Endothelial cell of umbilical vein (primary cell): ENCODE data around the gene CCDC27. TPM values are rescaled to one million over a fixed set of nuclear protein-coding genes. Genes with fewer than 3 reads are reported as not detected.

Experiments
- BruUV-seq: library from RNA; stranded (reverse); fragments of 400-500 nt; replicated peaks from 2 replicates; lab custom pipeline; 2021; lab: Mats Ljungman, UMichigan
- CTCF ChIA-PET: fragments of 300-600, 350-600 bp; sonication (Branson Sonifier 250); formaldehyde crosslinking; loops from one replicate; lab custom pipeline; 2021; ENCODE audit warnings: antibody characterized with exemption, inconsistent platforms; lab: Charles Lee
- POLR2A ChIA-PET: fragments of 300-600, 350-600 bp; sonication (Branson Sonifier 250); formaldehyde crosslinking; loops from one replicate; lab custom pipeline; 2021; ENCODE audit warnings: antibody characterized with exemption, inconsistent platforms; lab: Charles Lee
- DNase-seq: peaks from one replicate; pipeline ENCODE4 v3.0.0-alpha.2; 2011; ENCODE audit warnings: low read depth, low spot score
- FAIRE-seq: peaks from 2 replicates; lab custom pipeline; 2011; peaks lifted over from hg19 to GRCh38; lab: Jason Lieb, UNC
- H2AFZ ChIP-seq: 2 replicates; pipeline ENCODE4 v1.6.0; 2012; ENCODE audit warnings: low read depth, low read length, control low read depth, inconsistent platforms
- H3K27ac ChIP-seq: 2 replicates; pipeline ENCODE4 v1.5.1; 2011; ENCODE audit warnings: low read depth, mild to moderate bottlenecking, control low read depth, low read length, moderate library complexity; ENCODE audit not compliant: insufficient read depth
- H3K27me3 ChIP-seq, 2 experiments: 2 replicates each; pipeline versions ENCODE4 v1.6.0 to v1.6.1; 2011; ENCODE audit warnings: low read length in 2 of 2, mixed read lengths in 1 of 2; ENCODE audit not compliant: control insufficient read depth in 2 of 2, insufficient read depth in 2 of 2
- H3K36me3 ChIP-seq, 2 experiments: 2 replicates in 1 of 2; 3 replicates in 1 of 2; pipeline ENCODE4 v1.5.1; 2011; ENCODE audit warnings: low read length in 2 of 2, mild to moderate bottlenecking in 1 of 2, moderate library complexity in 1 of 2; ENCODE audit not compliant: control insufficient read depth in 2 of 2, insufficient read depth in 2 of 2; ENCODE audit errors: extremely low read depth in 1 of 2
- H3K4me1 ChIP-seq: 3 replicates; pipeline ENCODE4 v1.5.1; 2011; ENCODE audit warnings: mild to moderate bottlenecking, low read length; ENCODE audit not compliant: control insufficient read depth, insufficient read depth; ENCODE audit errors: extremely low read depth
- H3K4me2 ChIP-seq: 2 replicates; pipeline ENCODE4 v1.6.1; 2011; ENCODE audit warnings: low read length, control low read depth, mixed read lengths; ENCODE audit not compliant: insufficient read depth
- H3K4me3 ChIP-seq, 3 experiments: fragments of 200-600 bp in 1 of 3; sonication (generic), shearing (Covaris generic) in 1 of 3; replicated peaks in 1 of 3; 2 replicates each; pipeline ENCODE4 v1.5.1; 2011 to 2016; ENCODE audit warnings: control low read depth in 3 of 3, low read length in 3 of 3, mild to moderate bottlenecking in 2 of 3, inconsistent platforms in 1 of 3, low read depth in 1 of 3, moderate library complexity in 1 of 3; ENCODE audit not compliant: insufficient read depth in 1 of 3
- H3K79me2 ChIP-seq: 2 replicates; pipeline ENCODE4 v1.6.0; 2012; ENCODE audit warnings: low read length, inconsistent platforms; ENCODE audit not compliant: control insufficient read depth, insufficient read depth
- H3K9ac ChIP-seq: replicated peaks from 2 replicates; pipeline ENCODE3; 2011; ENCODE audit warnings: low read length, control low read depth; ENCODE audit not compliant: insufficient read depth; ENCODE audit errors: extremely low read depth
- H3K9me1 ChIP-seq: replicated peaks from 3 replicates; pipeline ENCODE4 v1.6.0; 2011; ENCODE audit warnings: mild to moderate bottlenecking, low read length; ENCODE audit not compliant: control insufficient read depth, insufficient read depth; ENCODE audit errors: extremely low read depth
- H3K9me3 ChIP-seq: replicated peaks from 2 replicates; pipeline ENCODE4 v1.5.1; 2012; ENCODE audit warnings: low read length, inconsistent platforms; ENCODE audit not compliant: control insufficient read depth, insufficient read depth
- H4K20me1 ChIP-seq: replicated peaks from 2 replicates; pipeline ENCODE3; 2011; ENCODE audit warnings: mild to moderate bottlenecking, low read length; ENCODE audit not compliant: control insufficient read depth, insufficient read depth; ENCODE audit errors: extremely low read depth
- CTCF ChIP-seq, 2 donors: IDR thresholded peaks; 1 replicate in 1 of 2; 2 replicates in 1 of 2; pipeline ENCODE4 v1.5.1; 2011; ENCODE audit warnings: low read length in 2 of 2, mild to moderate bottlenecking in 2 of 2, moderate library complexity in 2 of 2, control low read depth in 1 of 2, inconsistent platforms in 1 of 2, low read depth in 1 of 2; ENCODE audit not compliant: insufficient read depth in 1 of 2; ENCODE audit errors: extremely low read depth in 1 of 2
- EZH2 ChIP-seq: IDR thresholded peaks from 2 replicates; pipeline ENCODE4 v1.6.1; 2012; ENCODE audit warnings: borderline replicate concordance, low read depth, mild to moderate bottlenecking, moderate library complexity, low read length, inconsistent platforms; ENCODE audit not compliant: severe bottlenecking
- FOS ChIP-seq: IDR thresholded peaks from 2 replicates; pipeline ENCODE4 v1.6.1; 2011; ENCODE audit warnings: mild to moderate bottlenecking, low read length, moderate library complexity, borderline replicate concordance; ENCODE audit not compliant: insufficient read depth
- GATA2 ChIP-seq: IDR thresholded peaks from 2 replicates; pipeline ENCODE4 v1.7.0; 2011; ENCODE audit warnings: low read depth, mild to moderate bottlenecking, moderate library complexity, mixed read lengths, low read length; ENCODE audit not compliant: insufficient read length, insufficient read depth
- JUN ChIP-seq: IDR thresholded peaks from 2 replicates; pipeline ENCODE4 v1.6.1; 2011; ENCODE audit warnings: borderline replicate concordance, low read depth; ENCODE audit not compliant: insufficient read length, insufficient read depth
- MAX ChIP-seq: IDR thresholded peaks from 2 replicates; pipeline ENCODE4 v1.6.1; 2011; ENCODE audit not compliant: insufficient read depth, insufficient read length
- MYC ChIP-seq: IDR thresholded peaks from one replicate; pipeline ENCODE4 v1.6.1; 2011; ENCODE audit warnings: mild to moderate bottlenecking, low read depth, low read length
- POLR2A ChIP-seq: IDR thresholded peaks from 2 replicates; pipeline ENCODE4 v1.6.1; 2012; ENCODE audit warnings: low read depth, mild to moderate bottlenecking, control low read depth, low read length
- POLR2AphosphoS5 ChIP-seq: IDR thresholded peaks from 2 replicates; pipeline ENCODE4 v1.6.1; 2012; ENCODE audit warnings: low read depth, mild to moderate bottlenecking, control low read depth, low read length, moderate library complexity; ENCODE audit not compliant: insufficient read depth
- dilution Hi-C: fragments of 300-500 bp; cut with MboI; formaldehyde crosslinking; loops from one replicate; pipeline ENCODE4 v1.15.0; 2019; ENCODE audit warnings: low sequenced_read_pairs; ENCODE audit not compliant: extremely low pct_ligation_motif_present
- intact Hi-C: fragments of 100-400 bp; cut with micrococcal nuclease; formaldehyde crosslinking; loops from one replicate; pipeline ENCODE4 v1.10.0; 2022
- polyA plus RNA-seq, 4 experiments: library from polyadenylated mRNA; depleted of rRNA in 3 of 4; stranded (reverse) in 3 of 4; unstranded in 1 of 4; fragments of >200 nt; gene quantifications; 2 replicates each; pipeline versions ENCODE4 v1.2.1 to v1.2.3, GENCODE V29; 2011 to 2012; ENCODE audit warnings: missing spikeins in 1 of 4
- total RNA-seq: library from RNA; stranded (reverse); gene quantifications from 2 replicates; pipeline ENCODE4 v1.2.3, GENCODE V29; 2021

Gene CCDC27
- total and polyA plus RNA-seq, 2 donors (not counting 3 experiments of a cell fraction or from before 2014, with no cell fraction given): not detected

DNA sequence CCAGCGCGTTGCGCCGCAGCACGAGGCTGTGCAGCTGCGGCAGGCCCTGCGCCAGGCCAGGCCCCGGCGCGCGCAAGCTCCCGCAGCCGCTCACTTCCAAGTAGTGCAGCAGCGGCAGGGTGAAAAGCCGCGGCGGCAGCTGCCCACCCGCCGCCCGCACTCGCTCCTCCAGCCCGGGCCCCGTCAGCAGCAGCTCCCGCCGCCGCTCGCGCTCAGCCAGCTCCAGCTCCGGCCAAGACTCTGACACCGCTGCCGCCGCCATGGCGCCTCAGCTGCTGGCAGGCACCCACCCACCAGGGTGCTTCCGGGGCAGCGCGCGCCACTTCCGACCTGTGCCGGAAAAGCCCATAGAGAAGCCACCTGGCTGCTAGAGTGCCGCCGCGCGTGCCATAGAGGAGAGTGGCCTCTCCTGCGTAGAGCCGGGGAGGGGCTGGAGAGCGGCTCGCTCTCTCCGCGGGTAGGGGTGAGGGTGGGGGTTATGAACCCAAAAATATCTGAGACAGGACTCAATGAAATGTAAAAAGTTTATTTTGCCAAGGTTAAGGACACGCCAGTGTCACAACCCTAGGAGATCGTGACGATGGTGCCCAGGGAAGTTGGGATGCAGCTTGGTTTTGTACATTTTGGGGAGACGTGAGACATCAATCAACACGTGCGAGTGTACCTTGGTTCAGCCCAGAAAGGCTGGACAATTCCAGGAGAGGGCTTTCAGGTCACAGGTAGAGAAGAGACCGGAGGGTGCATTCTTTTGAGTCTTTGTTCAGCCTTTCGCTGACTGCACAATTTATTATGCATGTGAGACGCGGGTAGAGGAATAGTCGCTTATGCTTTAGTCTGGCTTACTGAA lies 44.2 kb downstream of the CCDC27 start, which contains the start of gene LRRC47:
TSS of gene LRRC47 (minus strand) at position 284 of the 847 bp plus-strand sequence. CDS start at position 262, 22 bp downstream.
- ChIA-PET CTCF (interaction anchor here (0.8 to 1.6 kb wide), 7 partner anchors 9 to 343 kb away, joined by 3 to 7 read pairs (median 4); partner anchors contain the start of gene C1orf174), POLR2A (no interaction called here)
- Histone ChIP-seq H3K79me2 (peaks cover 38% of the 10 kb centered on the region), H3K36me3 (no peaks in the 10 kb centered on the region), H3K4me2 (peak within 1 kb of the TSS; percentile 94), H2AFZ (peak within 1 kb of the TSS; percentile 83), H3K9me3 (no peaks in the 10 kb centered on the region), H4K20me1 (no peaks in the 10 kb centered on the region), H3K4me3 (peak within 1 kb of the TSS; percentile 46 to 73 (median 73)), H3K9me1 (no peaks in the 10 kb centered on the region), H3K27me3 (peaks cover 0 to 1% of the 10 kb centered on the region in 2 experiments), H3K27ac (peak within 1 kb of the TSS; percentile 43), H3K4me1 (peaks cover 8% of the 10 kb centered on the region), H3K9ac (peak within 1 kb of the TSS; percentile 59)
- TSS peak; percentile 63 for BruUV-seq
- FAIRE-seq (peak; percentile 94), DNase-seq (peak; percentile 89)
- intact Hi-C loops (loop anchor here (1.0 kb wide), 4 partner anchors 24 to 104 kb away; partner anchors contain the start of genes C1orf174, CEP104, DFFB and SMIM1), dilution Hi-C loops (no loop called here)
- TF ChIP-seq CTCF (IDR thresholded peaks at IDR 0.05; ENCODE audit: extremely low read depth in 1 of 2, insufficient read depth in 1 of 2, low read depth in 1 of 2, low read length in 2 of 2) (no peak), GATA2 (no peak), MYC (peak; percentile 31), FOS (peak; percentile 1), POLR2A (peak; percentile 64), JUN (no peak), POLR2AphosphoS5 (peak; percentile 88), MAX (peak; percentile 3), EZH2 (no peak)
